Breast epithelium (tissue), 4 donors: ENCODE results near the gene DCBLD1. TPM values are rescaled to one million over a fixed set of nuclear protein-coding genes. Genes with fewer than 3 reads are reported as not detected.

Experiments
- DNase-seq, 2 donors: peaks; one replicate each; pipeline ENCODE4 v3.0.0-alpha.2; 2019; ENCODE audit warnings: low spot score in 2 of 2
- H3K27ac ChIP-seq, 2 donors: fragments of 200-600 bp; sonication (generic) in 1 of 2; one replicate each; pipeline ENCODE4 v1.5.1; 2016 to 2019; ENCODE audit warnings: mild to moderate bottlenecking in 1 of 2
- H3K27me3 ChIP-seq, 2 donors: fragments of 200-600 bp; sonication (generic) in 1 of 2; one replicate each; pipeline versions ENCODE4 v1.5.1 to v1.6.0; 2017 to 2019; ENCODE audit warnings: control low read depth in 1 of 2, mild to moderate bottlenecking in 1 of 2
- H3K36me3 ChIP-seq: fragments of 200-600 bp; one replicate; pipeline ENCODE4 v1.5.1; 2019
- H3K4me1 ChIP-seq, 2 donors: fragments of 200-600 bp; sonication (generic); one replicate each; pipeline ENCODE4 v1.5.1; 2016 to 2019; ENCODE audit warnings: control low read depth in 1 of 2
- H3K4me3 ChIP-seq, 3 donors: fragments of 200-600 bp; sonication (generic); 1 replicate in 2 of 3; 2 replicates in 1 of 3; pipeline ENCODE4 v1.5.1; 2016 to 2019; ENCODE audit warnings: mild to moderate bottlenecking in 3 of 3, moderate library complexity in 2 of 3
- H3K9me3 ChIP-seq, 2 donors: fragments of 200-600 bp; sonication (generic) in 1 of 2; one replicate each; pipeline ENCODE4 v1.5.1; 2016 to 2019; ENCODE audit warnings: control low read depth in 1 of 2
- CTCF ChIP-seq, 3 donors: fragments of 450-650 bp; IDR thresholded peaks; one replicate each; pipeline ENCODE4 v1.5.1; 2016 to 2017; ENCODE audit warnings: antibody characterized with exemption in 3 of 3, mild to moderate bottlenecking in 3 of 3, moderate library complexity in 3 of 3
- POLR2A ChIP-seq: fragments of 450-650 bp; IDR thresholded peaks from one replicate; pipeline ENCODE4 v1.6.1; 2016; ENCODE audit warnings: antibody characterized with exemption, mild to moderate bottlenecking, moderate library complexity
- POLR2AphosphoS5 ChIP-seq, 3 donors: sonication (generic); formaldehyde crosslinking; IDR thresholded peaks; one replicate each; pipeline ENCODE4 v1.6.1; 2017; ENCODE audit warnings: antibody characterized with exemption in 3 of 3
- intact Hi-C: fragments of 100-400 bp; cut with DNase I; formaldehyde crosslinking; loops from one replicate; pipeline ENCODE4 v1.15.1; 2023; ENCODE audit warnings: low total_unique reads
- total RNA-seq, 3 donors: library from RNA; depleted of rRNA; stranded (reverse); fragments of >200 nt; gene quantifications; one replicate each; pipeline ENCODE4 v1.1.0, GENCODE V29; 2016

DCBLD1 gene
- total RNA-seq, 3 donors from 2014 or later, result 10.4 to 16.0 (median 11.8) TPM

DNA sequence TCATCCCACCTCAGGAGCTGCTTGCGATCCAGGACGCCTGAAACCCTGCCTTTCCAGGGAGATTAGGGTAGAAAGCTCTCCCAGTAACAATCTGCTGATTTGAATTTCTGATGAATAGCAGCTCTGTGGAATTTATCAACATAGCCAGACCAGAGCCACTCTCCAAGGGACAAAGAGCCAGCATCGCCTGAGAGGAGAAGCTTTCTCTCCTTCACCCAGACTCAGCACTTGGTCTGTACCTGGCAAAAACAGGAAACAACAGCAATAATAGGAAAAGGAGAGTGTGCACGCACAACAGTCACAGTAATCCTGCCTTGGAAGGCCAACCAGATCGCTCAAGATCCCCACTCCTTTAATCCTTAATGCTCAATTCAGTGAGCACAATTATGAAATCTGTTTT is 34.5 kb upstream of the DCBLD1 start:
- H3K4me3 ChIP-seq, result no peak overlapping the region

GRCh38 chr6:117448732-117449485 is 33.6 kb upstream of the DCBLD1 start:
- Histone ChIP-seq H3K27me3 (no peaks in the 10 kb centered on the region), H3K9me3 (no peaks in the 10 kb centered on the region), H3K27ac (no peak overlapping the region), H3K4me1 (no peaks in the 10 kb centered on the region), H3K36me3 (no peaks in the 10 kb centered on the region), H3K4me3 (no peak overlapping the region)
- no peak for DNase-seq
- TF ChIP-seq POLR2A (no peak), POLR2AphosphoS5 (IDR thresholded peaks at IDR 0.05) (no peak), CTCF (IDR thresholded peaks at IDR 0.05) (no peak)
- intact Hi-C loops, result no loop called here

More for the DNA sequence above, 34.5 kb upstream of the DCBLD1 start:
- intact Hi-C loops, result no loop called here
- no peak for DNase-seq
- Histone ChIP-seq H3K27me3 (no peaks in the 10 kb centered on the region), H3K27ac (no peak overlapping the region), H3K4me1 (no peaks in the 10 kb centered on the region), H3K36me3 (no peaks in the 10 kb centered on the region), H3K9me3 (no peaks in the 10 kb centered on the region)
- TF ChIP-seq CTCF (IDR thresholded peaks at IDR 0.05), result no peak
- no peak for TF ChIP-seq POLR2A

- no peak for DNase-seq
Observed at GRCh38 chr6:117449549-117450439, 32.7 kb upstream of the DCBLD1 start.

GRCh38 chr6:117451671-117452070 is 30.8 kb upstream of the DCBLD1 start:
- Histone ChIP-seq H3K27ac (no peak overlapping the region), H3K36me3 (no peaks in the 10 kb centered on the region), H3K9me3 (no peaks in the 10 kb centered on the region), H3K4me1 (no peaks in the 10 kb centered on the region), H3K27me3 (no peaks in the 10 kb centered on the region), H3K4me3 (no peak overlapping the region)
- no peak for DNase-seq
- TF ChIP-seq POLR2AphosphoS5 (IDR thresholded peaks at IDR 0.05) (no peak), CTCF (IDR thresholded peaks at IDR 0.05) (no peak), POLR2A (no peak)
- intact Hi-C loops, result no loop called here

More at GRCh38 chr6:117449549-117450439, 32.7 kb upstream of the DCBLD1 start:
- H3K9me3 ChIP-seq, result no peaks in the 10 kb centered on the region
- intact Hi-C loops, result no loop called here
- H3K27me3 ChIP-seq, result no peaks in the 10 kb centered on the region
- H3K36me3 ChIP-seq, result no peaks in the 10 kb centered on the region
- no peak overlapping the region for H3K4me3 ChIP-seq
- TF ChIP-seq POLR2AphosphoS5 (IDR thresholded peaks at IDR 0.05), result no peak
- TF ChIP-seq CTCF (IDR thresholded peaks at IDR 0.05), result peak; percentile 26 to 76 (median 65)
- no peak for TF ChIP-seq POLR2A
- no peak overlapping the region for H3K27ac ChIP-seq
- H3K4me1 ChIP-seq, result no peaks in the 10 kb centered on the region

- intact Hi-C loops, result no loop called here
- no peak for DNase-seq
- H3K36me3 ChIP-seq, result no peaks in the 10 kb centered on the region
- H3K27me3 ChIP-seq, result no peaks in the 10 kb centered on the region
- H3K4me3 ChIP-seq, result no peak overlapping the region
- H3K27ac ChIP-seq, result no peak overlapping the region
- H3K4me1 ChIP-seq, result no peaks in the 10 kb centered on the region
- TF ChIP-seq POLR2AphosphoS5 (IDR thresholded peaks at IDR 0.05) (no peak), CTCF (IDR thresholded peaks at IDR 0.05) (no peak), POLR2A (no peak)
- no peaks in the 10 kb centered on the region for H3K9me3 ChIP-seq
Observed at GRCh38 chr6:117456250-117456649, 26.2 kb upstream of the DCBLD1 start.
